A673 (cell line): ENCODE data around the gene PRKCI.

Experiments
- CTCF ChIP-seq: fragments of 300-800, 200-600 bp; sonication (generic); conservative IDR thresholded peaks from 2 replicates; pipeline ENCODE4 v1.5.1; 2017; ENCODE audit warnings: low read depth, mild to moderate bottlenecking, antibody characterized with exemption, low read length, moderate library complexity, mixed read lengths
- EZH2 ChIP-seq: fragments of 200-600 bp; sonication (generic); IDR thresholded peaks from 2 replicates; pipeline ENCODE4 v1.6.1; 2017; ENCODE audit warnings: borderline replicate concordance, low read depth, mild to moderate bottlenecking, mixed read lengths, antibody characterized with exemption, low read length; ENCODE audit not compliant: poor library complexity, severe bottlenecking

GRCh38 chr3:170267793-170268192, 45.6 kb downstream of the PRKCI start:
- TF ChIP-seq CTCF, result no peak
- TF ChIP-seq EZH2, result no peak
